ENCODE measurements around the gene ADAM10.
A peak's percentile ranks its signal among the peaks of the same experiment; 100 is the strongest.
"Not testable (repeated sequence)": the region's sequence is repeated elsewhere in the genome, so short reads cannot be mapped to it uniquely, and the experiment has no call there.

ADAM10 gene

GRCh38 chr15:58603927-58604326, 145.6 kb downstream of the ADAM10 start:
- not testable (repeated sequence) for DNase-seq

GRCh38 chr15:58602823-58603222, 146.7 kb downstream of the ADAM10 start:
- no peak for DNase-seq

- no peak for DNase-seq
Observed at GRCh38 chr15:58598829-58599210, 150.7 kb downstream of the ADAM10 start.

DNA sequence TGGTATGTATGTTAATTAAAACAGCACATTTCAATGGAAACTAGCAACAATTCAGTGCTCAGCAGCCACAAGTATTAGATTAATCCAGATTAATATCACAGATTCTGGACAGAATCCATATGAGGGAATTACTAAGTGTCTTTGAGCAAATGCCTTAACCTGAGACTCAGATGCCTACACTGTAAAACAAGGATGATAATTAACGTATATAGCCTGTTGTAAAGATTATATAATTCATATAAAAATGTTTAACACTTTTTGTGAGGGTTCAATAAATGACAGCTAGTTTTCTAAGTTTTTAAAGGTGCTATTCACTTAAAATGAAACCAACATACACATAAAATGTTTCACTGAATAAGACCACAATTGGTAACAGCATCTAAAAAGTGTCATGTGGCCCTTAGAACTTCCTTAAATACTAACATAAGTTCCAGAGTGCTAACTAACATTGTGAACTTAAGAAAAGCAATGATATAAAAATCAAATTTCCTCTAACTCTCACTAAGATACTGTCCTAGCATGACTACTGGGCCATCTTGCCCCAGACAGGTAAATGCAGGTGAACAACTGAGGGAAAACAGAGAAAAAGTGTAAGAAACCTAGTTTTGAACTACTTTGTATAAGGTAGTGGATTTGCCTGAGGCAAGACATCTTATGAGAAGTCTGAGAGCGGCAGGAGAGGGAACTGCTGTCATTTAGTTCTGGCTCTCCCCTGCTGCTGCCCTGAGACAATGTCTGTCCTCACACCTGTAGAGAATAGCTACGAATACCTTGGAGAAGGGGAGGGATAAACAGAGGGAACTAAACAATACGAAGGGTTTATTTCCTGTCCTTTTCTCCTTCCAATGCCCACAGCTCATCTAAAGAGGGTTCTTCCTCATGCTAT, 151.3 kb downstream of the ADAM10 start:
- DNase-seq, result peak; percentile 6

DNA sequence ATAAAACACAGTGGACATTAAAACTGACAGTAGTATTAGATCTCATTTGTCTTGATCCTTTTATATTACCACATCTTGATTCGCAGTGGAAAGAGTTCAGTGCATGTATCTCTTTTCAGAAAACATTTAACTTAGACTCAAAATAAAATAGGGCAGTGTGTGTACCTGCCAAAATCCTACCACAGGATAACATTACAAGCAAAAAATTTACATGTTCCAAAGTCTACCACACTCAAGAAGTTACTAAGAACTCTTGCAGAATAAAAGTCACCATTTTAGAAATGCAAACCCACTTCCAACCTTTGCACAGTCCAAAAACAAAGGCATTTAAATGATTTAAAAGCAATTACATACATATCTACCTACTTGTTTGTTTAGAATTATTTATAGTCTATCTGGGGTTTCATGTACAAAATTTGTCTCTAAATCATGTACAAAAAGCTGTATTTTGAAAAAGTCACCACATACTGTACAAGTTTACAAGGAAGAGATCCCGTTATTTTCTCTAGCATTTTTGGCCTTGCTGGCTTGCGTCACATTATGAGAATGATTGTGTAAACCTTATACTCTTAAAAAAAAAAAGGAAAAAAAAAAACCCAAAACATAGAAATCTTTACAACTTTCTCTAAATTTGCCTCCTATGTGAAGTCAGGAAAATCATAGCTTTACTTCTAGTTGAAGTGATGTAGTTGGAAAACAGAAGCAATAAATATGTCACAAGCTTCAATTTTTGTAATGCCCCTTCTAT, 153.8 kb downstream of the ADAM10 start:
- no peak for DNase-seq

DNA sequence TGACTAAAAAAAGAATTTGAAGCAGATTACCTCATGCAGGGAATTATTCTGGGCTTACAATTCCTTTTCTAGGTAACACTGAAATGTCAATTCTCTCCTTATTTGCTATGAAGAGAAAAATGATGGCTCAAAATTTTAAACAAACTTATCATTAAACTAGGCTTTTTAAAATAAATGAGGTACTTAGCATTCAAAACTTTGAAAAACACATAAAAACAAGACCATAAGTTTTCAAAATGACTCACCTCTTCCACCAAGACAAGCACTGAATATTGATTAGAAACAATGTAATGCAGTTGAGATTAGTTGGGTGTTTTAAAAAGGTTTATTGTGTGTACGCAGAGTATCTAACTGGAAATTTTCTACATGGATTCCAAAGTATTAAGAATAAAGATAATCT, 154.6 kb downstream of the ADAM10 start:
- DNase-seq, result no peak

DNA sequence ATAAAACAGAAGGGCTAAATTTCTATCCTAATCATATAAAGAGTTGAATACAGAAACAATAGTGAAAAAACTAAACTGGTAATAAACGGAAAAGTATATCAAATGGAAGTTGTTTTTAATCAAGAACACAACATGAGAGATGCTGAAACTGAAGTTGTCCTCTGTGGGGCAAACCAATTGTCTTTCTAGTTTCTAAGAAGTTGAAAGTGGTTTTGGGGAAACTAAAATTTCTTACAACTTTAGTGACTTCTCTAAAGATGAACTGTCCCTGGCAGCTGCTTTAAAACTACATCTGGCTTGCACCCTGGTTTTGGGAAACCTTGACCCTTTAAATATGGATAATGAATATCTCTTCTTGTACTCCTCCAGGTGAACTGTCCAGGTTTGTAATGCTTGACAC, 155.6 kb downstream of the ADAM10 start:
- no peak for DNase-seq

DNA sequence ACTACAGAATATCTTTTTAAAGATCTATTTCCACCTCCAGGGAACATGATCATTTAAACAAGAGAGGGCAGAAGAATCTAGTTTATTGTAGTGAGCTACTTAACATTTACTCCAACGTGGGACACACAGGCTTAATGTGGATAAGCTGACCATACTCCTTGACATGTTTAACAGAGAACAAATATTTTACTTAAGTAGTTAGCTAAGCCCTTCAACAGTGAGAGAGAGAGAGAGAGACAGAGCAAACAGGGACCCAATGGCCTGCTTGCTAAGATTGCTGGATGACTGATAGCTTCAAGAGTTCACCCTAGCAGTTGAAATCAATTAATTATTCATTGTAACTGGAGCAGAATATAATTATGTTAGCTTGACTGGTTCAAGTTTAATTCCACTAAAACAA, 158.6 kb downstream of the ADAM10 start:
- DNase-seq, result peak; percentile 54

GRCh38 chr15:58590236-58590635, 159.3 kb downstream of the ADAM10 start:
- DNase-seq, result no peak

DNA sequence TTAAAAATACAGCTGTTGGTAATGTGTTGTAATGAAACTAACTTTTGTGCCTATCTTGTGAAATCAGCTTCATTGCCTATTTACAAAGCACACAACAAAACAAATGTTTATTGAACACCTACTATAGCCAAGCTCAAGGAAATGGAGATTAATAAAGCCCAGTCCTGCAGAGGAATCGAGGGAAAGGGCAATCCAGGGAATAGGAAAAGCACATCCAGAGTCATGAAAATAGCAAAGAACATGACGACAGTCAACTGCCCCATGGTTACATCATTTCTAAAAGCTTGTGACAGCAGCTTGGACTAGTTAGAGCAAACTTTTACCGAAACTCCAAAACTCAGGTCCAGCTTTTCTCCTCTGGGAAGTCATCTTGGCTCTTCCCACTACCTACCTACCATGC, 160.5 kb downstream of the ADAM10 start:
- DNase-seq, result no peak

DNA sequence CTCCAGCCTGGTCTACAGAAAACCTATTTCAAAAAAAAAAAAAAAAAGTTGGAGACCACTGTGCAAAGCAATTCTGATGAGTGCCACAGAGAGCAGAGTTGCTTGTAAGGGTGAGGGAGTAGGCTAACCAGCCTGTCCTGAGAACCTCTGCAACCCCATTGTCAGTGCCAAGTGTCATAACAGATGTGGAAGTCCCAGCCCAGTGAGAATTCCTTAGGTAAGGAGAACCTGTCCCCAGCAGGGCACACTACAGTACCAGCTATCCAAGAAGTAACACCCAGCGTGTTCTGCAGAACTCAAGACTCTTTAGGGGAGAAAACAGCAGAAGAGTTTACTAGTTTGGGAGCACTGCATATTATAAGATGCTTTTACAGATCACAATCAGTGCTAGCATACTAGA, 161.4 kb downstream of the ADAM10 start:
- no peak for DNase-seq

- DNase-seq, result no peak
Observed at GRCh38 chr15:58587486-58587885, 162.0 kb downstream of the ADAM10 start.

GRCh38 chr15:58585693-58586443, 163.6 kb downstream of the ADAM10 start:
- no peak for DNase-seq

GRCh38 chr15:58584789-58585461, 164.6 kb downstream of the ADAM10 start:
- DNase-seq, result no peak

- DNase-seq, result no peak
Observed at GRCh38 chr15:58583171-58583908, 166.2 kb downstream of the ADAM10 start.

GRCh38 chr15:58582160-58582559, 167.3 kb downstream of the ADAM10 start:
- no peak for DNase-seq

DNA sequence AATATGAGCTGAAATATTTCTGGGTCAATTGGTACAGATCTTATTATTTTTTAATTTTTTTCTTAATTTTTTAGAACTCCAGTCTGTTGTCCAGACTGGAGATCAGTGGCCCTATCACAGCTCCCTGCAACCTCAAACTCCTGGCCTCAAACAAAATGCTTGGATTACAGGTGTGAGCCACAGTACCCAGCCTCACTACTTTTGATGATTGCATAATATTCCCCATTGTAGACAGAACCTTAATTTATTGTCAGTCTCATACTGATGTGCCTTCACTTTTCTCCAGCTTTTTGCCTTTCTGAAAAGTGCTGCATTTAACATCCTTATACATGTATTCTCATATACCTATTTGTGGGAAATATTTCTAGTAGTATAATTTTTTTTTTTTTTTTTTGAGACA, 172.8 kb downstream of the ADAM10 start:
- DNase-seq, result no peak

DNA sequence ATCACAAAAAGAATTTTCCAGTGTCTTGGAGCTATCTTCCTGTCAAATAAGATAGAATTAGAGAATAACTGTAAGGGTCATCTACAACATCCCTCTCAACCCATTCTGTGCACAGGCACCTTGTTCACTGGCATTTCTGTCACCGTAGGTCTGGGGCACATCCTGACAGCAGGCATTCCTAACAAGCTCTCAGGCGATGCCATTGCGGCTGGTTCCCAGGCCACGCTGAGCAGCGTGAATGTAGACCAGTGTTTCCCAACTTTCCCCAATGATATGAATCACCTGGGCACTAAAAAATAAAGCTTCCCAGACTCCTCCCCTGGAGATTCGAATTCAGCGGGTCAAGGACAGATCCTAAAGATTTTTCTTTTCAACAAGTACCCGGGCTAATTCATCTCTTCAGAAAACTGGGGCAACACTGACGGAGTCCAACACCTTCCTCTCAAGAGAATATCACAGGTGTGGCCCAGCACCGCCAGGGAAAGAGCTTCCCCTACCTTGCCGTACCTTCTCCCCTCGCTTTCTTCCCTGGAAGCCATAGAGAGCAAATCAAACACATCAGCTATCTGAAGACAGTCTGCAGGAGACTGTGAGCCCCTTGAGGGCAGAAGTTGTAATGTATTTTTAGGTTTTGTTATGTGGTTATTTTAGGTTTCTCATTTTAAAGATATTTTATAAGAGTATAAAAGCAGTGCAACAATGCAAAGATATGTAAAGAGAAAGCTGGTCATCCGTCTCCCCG, 174.3 kb downstream of the ADAM10 start:
- DNase-seq, result no peak

- DNase-seq, result no peak
Observed at GRCh38 chr15:58574631-58575030, 174.9 kb downstream of the ADAM10 start.

GRCh38 chr15:58573270-58573669, 176.2 kb downstream of the ADAM10 start:
- DNase-seq, result no peak

DNA sequence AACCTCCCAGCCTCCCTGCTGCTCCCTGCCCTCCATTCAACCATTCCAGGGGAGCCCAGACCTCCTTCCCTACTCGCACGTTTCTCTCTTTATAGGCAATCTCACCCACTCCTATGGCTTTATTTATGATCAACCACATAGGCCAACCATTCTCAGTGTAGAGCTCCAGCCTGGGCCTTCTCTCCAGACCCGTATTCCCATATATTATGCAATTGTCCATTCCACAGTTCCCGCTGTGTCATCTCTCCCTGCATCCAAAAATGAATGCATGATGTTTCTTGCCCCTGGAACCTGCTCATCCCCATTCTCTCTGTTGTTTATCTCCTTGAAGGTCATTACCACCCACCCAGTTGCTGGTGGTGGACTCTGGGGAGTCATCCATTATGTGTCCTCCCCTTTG, 177.0 kb downstream of the ADAM10 start:
- DNase-seq, result no peak

Data from NCI-H510A treated with DMSO at 0.1 percent for 48 hours (cell line).